Neural cell (in vitro differentiated cells): Measurements from ENCODE around the gene DCP1A. TPM values are rescaled to one million over a fixed set of nuclear protein-coding genes. Genes with fewer than 3 reads are reported as not detected.

ENCODE experiments used
- H2AFZ ChIP-seq: fragments of 200-600, 300-800 bp; sonication (generic), shearing (Covaris generic); 2 replicates; pipeline ENCODE4 v1.6.0; 2014; ENCODE audit warnings: low read depth, mild to moderate bottlenecking, antibody characterized with exemption, low read length, moderate library complexity
- H3F3A ChIP-seq: fragments of 200-600 bp; shearing (Covaris generic); 2 replicates; pipeline ENCODE4 v1.6.1; 2016; ENCODE audit warnings: mild to moderate bottlenecking, moderate library complexity, mixed read lengths, antibody characterized with exemption, low read length; ENCODE audit not compliant: insufficient read depth, poor library complexity, severe bottlenecking
- H3K27ac ChIP-seq: fragments of 200-600, 300-800 bp; sonication (generic), shearing (Covaris generic); 2 replicates; pipeline ENCODE4 v1.5.1; 2014; ENCODE audit warnings: mild to moderate bottlenecking, low read length, moderate library complexity
- H3K27me3 ChIP-seq: fragments of 300-800, 200-600 bp; sonication (generic), shearing (Covaris generic); 2 replicates; pipeline ENCODE4 v1.6.0; 2014; ENCODE audit warnings: mild to moderate bottlenecking, low read depth, low read length, moderate library complexity; ENCODE audit not compliant: insufficient read depth
- H3K36me3 ChIP-seq: fragments of 300-800, 200-600 bp; sonication (generic), shearing (Covaris generic); 2 replicates; pipeline ENCODE4 v1.5.1; 2014; ENCODE audit warnings: mild to moderate bottlenecking, antibody characterized with exemption, low read length, moderate library complexity; ENCODE audit not compliant: insufficient read depth
- H3K4me2 ChIP-seq: fragments of 300-800, 200-600 bp; sonication (generic), shearing (Covaris generic); 2 replicates; pipeline ENCODE4 v1.6.0; 2014; ENCODE audit warnings: mild to moderate bottlenecking, low read length
- H3K4me3 ChIP-seq: fragments of 300-800, 200-600 bp; sonication (generic), shearing (Covaris generic); 2 replicates; pipeline ENCODE4 v1.5.1; 2014; ENCODE audit warnings: mild to moderate bottlenecking, low read length, moderate library complexity
- H3K79me2 ChIP-seq: fragments of 200-600 bp; shearing (Covaris generic); replicated peaks from 2 replicates; pipeline ENCODE4 v1.6.0; 2014; ENCODE audit warnings: mild to moderate bottlenecking, low read length, moderate library complexity; ENCODE audit not compliant: insufficient read depth
- H3K9ac ChIP-seq: fragments of 300-800, 200-600 bp; sonication (generic), shearing (Covaris generic); 2 replicates; pipeline ENCODE4 v1.6.1; 2016; ENCODE audit warnings: mild to moderate bottlenecking, low read length, mixed read lengths
- H3K9me2 ChIP-seq: fragments of 200-600 bp; shearing (Covaris generic); 2 replicates; pipeline ENCODE4 v1.6.1; 2016; ENCODE audit warnings: mild to moderate bottlenecking, low read length, mixed read lengths; ENCODE audit not compliant: insufficient read depth
- H3K9me3 ChIP-seq: fragments of 200-600, 300-800 bp; sonication (generic), shearing (Covaris generic); 2 replicates; pipeline ENCODE4 v1.6.1; 2016; ENCODE audit warnings: mild to moderate bottlenecking, mixed run types, low read length, moderate library complexity, mixed read lengths
- H4K20me1 ChIP-seq: fragments of 200-600 bp; shearing (Covaris generic); 2 replicates; pipeline ENCODE4 v1.6.1; 2016; ENCODE audit warnings: mild to moderate bottlenecking, mixed run types; ENCODE audit not compliant: insufficient read depth
- EP300 ChIP-seq: fragments of 450-650 bp; conservative IDR thresholded peaks from 2 replicates; pipeline ENCODE4 v1.6.1; 2014; ENCODE audit warnings: antibody characterized with exemption, mild to moderate bottlenecking, moderate library complexity; ENCODE audit not compliant: poor library complexity, severe bottlenecking
- EZH2 ChIP-seq: fragments of 200-600, 300-800 bp; shearing (Covaris generic), sonication (generic); IDR thresholded peaks from 2 replicates; pipeline ENCODE4 v1.6.1; 2014; ENCODE audit warnings: antibody characterized with exemption, low read length, borderline replicate concordance, mild to moderate bottlenecking; ENCODE audit not compliant: insufficient read depth, poor library complexity, severe bottlenecking
- MXI1 ChIP-seq: fragments of 450-650 bp; conservative IDR thresholded peaks from 2 replicates; pipeline ENCODE4 v1.6.1; 2014; ENCODE audit warnings: antibody characterized with exemption, mild to moderate bottlenecking; ENCODE audit not compliant: poor library complexity, severe bottlenecking
- POLR2AphosphoS5 ChIP-seq: IDR thresholded peaks from 2 replicates; pipeline ENCODE4 v1.6.1; 2012
- RAD21 ChIP-seq: fragments of 450-650 bp; conservative IDR thresholded peaks from 2 replicates; pipeline ENCODE4 v1.6.1; 2014; ENCODE audit warnings: antibody characterized with exemption, mild to moderate bottlenecking, moderate library complexity
- SMC3 ChIP-seq: fragments of 450-650 bp; conservative IDR thresholded peaks from 2 replicates; pipeline ENCODE4 v1.6.1; 2014; ENCODE audit warnings: antibody characterized with exemption, mild to moderate bottlenecking, moderate library complexity; ENCODE audit not compliant: poor library complexity
- TAF1 ChIP-seq: IDR thresholded peaks from 2 replicates; pipeline ENCODE4 v1.6.1; 2012; ENCODE audit warnings: low read depth
- polyA plus RNA-seq: library from polyadenylated mRNA; depleted of rRNA; stranded (reverse); fragments of >200 nt; gene quantifications from 2 replicates; pipeline ENCODE4 v1.2.3, GENCODE V29; 2014
- TF ChIP-seq, protein P1 (sequence below): IDR thresholded peaks from 2 replicates; pipeline ENCODE4 v1.6.1; 2012; ENCODE audit warnings: borderline replicate concordance
- TF ChIP-seq, protein P2 (sequence below): fragments of 450-650 bp; IDR thresholded peaks from 2 replicates; pipeline ENCODE4 v1.5.1; 2014; ENCODE audit warnings: antibody characterized with exemption, mild to moderate bottlenecking, moderate library complexity; ENCODE audit not compliant: poor library complexity, severe bottlenecking

The DCP1A gene
- polyA plus RNA-seq, 1 donor from 2014 or later = 12.5 TPM

DNA sequence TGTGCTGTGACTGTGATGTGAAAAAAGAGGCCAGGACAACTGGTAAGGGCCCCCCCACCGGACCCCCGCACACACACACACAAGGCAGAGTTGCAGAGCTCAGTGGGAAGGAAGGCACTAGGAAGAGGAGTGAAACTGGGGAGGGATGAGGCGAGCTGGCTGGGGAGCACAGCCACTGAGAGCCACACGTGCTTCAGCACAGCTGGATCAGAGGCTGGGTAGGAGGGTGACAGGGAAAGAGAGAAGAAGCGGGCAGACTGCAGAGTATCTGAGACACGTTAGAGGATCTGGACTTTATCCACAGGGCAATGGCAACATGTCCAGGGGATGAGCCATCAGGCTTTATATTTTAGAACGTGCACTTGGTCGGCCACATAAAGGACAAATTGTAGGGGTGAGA, 53.5 kb downstream of the DCP1A start:
- Histone ChIP-seq H3F3A (no peaks in the 10 kb centered on the region), H3K79me2 (no peaks in the 10 kb centered on the region), H3K4me2 (no peak overlapping the region), H2AFZ (no peak overlapping the region), H3K27me3 (no peaks in the 10 kb centered on the region), H3K27ac (no peak overlapping the region), H4K20me1 (no peaks in the 10 kb centered on the region), H3K4me3 (no peak overlapping the region), H3K36me3 (no peaks in the 10 kb centered on the region), H3K9ac (no peak overlapping the region), H3K9me2 (no peaks in the 10 kb centered on the region), H3K9me3 (no peaks in the 10 kb centered on the region)
- TF ChIP-seq, protein P1, sequence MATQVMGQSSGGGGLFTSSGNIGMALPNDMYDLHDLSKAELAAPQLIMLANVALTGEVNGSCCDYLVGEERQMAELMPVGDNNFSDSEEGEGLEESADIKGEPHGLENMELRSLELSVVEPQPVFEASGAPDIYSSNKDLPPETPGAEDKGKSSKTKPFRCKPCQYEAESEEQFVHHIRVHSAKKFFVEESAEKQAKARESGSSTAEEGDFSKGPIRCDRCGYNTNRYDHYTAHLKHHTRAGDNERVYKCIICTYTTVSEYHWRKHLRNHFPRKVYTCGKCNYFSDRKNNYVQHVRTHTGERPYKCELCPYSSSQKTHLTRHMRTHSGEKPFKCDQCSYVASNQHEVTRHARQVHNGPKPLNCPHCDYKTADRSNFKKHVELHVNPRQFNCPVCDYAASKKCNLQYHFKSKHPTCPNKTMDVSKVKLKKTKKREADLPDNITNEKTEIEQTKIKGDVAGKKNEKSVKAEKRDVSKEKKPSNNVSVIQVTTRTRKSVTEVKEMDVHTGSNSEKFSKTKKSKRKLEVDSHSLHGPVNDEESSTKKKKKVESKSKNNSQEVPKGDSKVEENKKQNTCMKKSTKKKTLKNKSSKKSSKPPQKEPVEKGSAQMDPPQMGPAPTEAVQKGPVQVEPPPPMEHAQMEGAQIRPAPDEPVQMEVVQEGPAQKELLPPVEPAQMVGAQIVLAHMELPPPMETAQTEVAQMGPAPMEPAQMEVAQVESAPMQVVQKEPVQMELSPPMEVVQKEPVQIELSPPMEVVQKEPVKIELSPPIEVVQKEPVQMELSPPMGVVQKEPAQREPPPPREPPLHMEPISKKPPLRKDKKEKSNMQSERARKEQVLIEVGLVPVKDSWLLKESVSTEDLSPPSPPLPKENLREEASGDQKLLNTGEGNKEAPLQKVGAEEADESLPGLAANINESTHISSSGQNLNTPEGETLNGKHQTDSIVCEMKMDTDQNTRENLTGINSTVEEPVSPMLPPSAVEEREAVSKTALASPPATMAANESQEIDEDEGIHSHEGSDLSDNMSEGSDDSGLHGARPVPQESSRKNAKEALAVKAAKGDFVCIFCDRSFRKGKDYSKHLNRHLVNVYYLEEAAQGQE = no peak
- no peak for TF ChIP-seq EP300
- no peak for TF ChIP-seq MXI1
- no peak for TF ChIP-seq POLR2AphosphoS5

DNA sequence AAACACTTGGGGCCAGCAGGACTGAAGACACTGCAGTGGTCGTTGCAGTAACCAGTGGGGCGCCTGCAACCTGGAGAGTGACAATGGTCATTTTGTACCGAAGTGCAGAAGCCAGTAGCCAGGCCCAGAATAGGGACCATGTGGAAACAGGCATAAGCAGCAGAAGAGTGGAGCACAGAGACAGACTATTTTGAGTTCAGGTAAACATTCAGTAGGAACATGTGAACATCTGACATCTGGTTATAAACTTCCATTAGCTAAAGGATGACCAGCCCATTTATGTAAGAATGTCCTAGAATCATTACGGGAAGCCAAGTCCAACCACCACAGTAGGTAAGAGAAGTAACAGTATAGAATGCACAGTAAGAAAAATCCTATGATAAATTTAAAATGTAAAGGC, 59.1 kb downstream of the DCP1A start:
- no peaks in the 10 kb centered on the region for H3K9me2 ChIP-seq
- H3K4me2 ChIP-seq = no peak overlapping the region
- H2AFZ ChIP-seq = no peak overlapping the region
- no peaks in the 10 kb centered on the region for H3K9me3 ChIP-seq
- no peak overlapping the region for H3K4me3 ChIP-seq
- peaks cover 15% of the 10 kb centered on the region for H3K36me3 ChIP-seq
- no peaks in the 10 kb centered on the region for H3K79me2 ChIP-seq
- H3F3A ChIP-seq = no peaks in the 10 kb centered on the region
- H3K9ac ChIP-seq = no peak overlapping the region
- TF ChIP-seq RAD21 (no peak), SMC3 (no peak), EZH2 (no peak), POLR2AphosphoS5 (no peak), EP300 (no peak)
- TF ChIP-seq, protein P2, sequence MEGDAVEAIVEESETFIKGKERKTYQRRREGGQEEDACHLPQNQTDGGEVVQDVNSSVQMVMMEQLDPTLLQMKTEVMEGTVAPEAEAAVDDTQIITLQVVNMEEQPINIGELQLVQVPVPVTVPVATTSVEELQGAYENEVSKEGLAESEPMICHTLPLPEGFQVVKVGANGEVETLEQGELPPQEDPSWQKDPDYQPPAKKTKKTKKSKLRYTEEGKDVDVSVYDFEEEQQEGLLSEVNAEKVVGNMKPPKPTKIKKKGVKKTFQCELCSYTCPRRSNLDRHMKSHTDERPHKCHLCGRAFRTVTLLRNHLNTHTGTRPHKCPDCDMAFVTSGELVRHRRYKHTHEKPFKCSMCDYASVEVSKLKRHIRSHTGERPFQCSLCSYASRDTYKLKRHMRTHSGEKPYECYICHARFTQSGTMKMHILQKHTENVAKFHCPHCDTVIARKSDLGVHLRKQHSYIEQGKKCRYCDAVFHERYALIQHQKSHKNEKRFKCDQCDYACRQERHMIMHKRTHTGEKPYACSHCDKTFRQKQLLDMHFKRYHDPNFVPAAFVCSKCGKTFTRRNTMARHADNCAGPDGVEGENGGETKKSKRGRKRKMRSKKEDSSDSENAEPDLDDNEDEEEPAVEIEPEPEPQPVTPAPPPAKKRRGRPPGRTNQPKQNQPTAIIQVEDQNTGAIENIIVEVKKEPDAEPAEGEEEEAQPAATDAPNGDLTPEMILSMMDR = no peak
- H3K27me3 ChIP-seq = no peaks in the 10 kb centered on the region
- no peaks in the 10 kb centered on the region for H4K20me1 ChIP-seq
- H3K27ac ChIP-seq = no peak overlapping the region

DNA sequence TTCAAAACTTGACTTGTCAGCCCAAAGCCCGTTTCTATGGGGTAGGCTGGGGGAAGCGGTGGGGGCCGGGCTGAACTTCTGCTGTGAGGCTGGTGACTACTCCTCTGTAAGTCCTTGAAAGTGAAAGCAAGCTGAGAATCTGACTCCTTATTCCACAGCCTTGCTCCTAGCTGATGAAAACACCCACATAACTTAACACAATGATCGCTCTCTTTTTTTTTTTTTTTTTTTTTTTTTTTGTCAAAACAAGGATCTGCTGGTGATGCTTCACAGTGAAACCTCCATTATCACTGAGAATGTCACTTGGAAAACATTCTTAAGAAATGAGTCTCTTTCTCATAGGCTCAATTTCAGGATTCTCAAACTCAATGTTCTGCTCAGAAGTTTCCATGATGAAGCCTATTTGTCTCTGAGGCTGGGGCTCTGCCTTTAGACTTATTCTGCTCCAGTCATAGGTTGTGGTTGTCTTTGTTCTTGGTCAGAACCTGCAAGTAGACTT, 60.2 kb downstream of the DCP1A start:
- Histone ChIP-seq H3K9ac (no peak overlapping the region), H3K9me3 (no peaks in the 10 kb centered on the region), H2AFZ (no peak overlapping the region), H3K79me2 (no peaks in the 10 kb centered on the region), H3K27me3 (no peaks in the 10 kb centered on the region), H3K27ac (no peak overlapping the region), H4K20me1 (no peaks in the 10 kb centered on the region), H3K36me3 (peaks cover 15% of the 10 kb centered on the region), H3K4me3 (no peak overlapping the region), H3K4me2 (no peak overlapping the region), H3K9me2 (no peaks in the 10 kb centered on the region), H3F3A (no peaks in the 10 kb centered on the region)
- TF ChIP-seq MXI1 (no peak), SMC3 (no peak), EP300 (no peak), TAF1 (no peak), RAD21 (no peak), EZH2 (no peak), POLR2AphosphoS5 (no peak)
- TF ChIP-seq, protein P2 = no peak
- TF ChIP-seq, protein P1 = no peak
